ENCODE results near the gene SLC2A5. TPM values are rescaled to one million over a fixed set of nuclear protein-coding genes. Genes with fewer than 3 reads are reported as not detected.

The SLC2A5 gene
- polyA plus RNA-seq, 5 donors = 0.35 to 1.2 (median 0.89) TPM

Other genes starting within 250 kb of the SLC2A5 start
- gene ENO1, start 190.9 kb downstream of the SLC2A5 start, polyA plus RNA-seq (ENCODE audit: insufficient read depth in 1 of 5, insufficient read length in 5 of 5, low replicate concordance in 1 of 5) = 100 to 1,000 TPM; 635 to 805 (median 753) TPM
- gene CA6, start 123.8 kb downstream of the SLC2A5 start, polyA plus RNA-seq (ENCODE audit: insufficient read depth in 1 of 5, insufficient read length in 5 of 5, low replicate concordance in 1 of 5) = under 1 TPM in 3 of 5 donors, not detected in 2; 0.10 to 0.15 (median 0.10) TPM
- gene SLC2A7, start 43.2 kb downstream of the SLC2A5 start, polyA plus RNA-seq (ENCODE audit: insufficient read depth in 1 of 5, insufficient read length in 5 of 5, low replicate concordance in 1 of 5) = under 1 TPM in 1 of 5 donors, not detected in 4; 0.13 TPM
- gene GPR157, start 59.5 kb upstream of the SLC2A5 start, polyA plus RNA-seq (ENCODE audit: insufficient read depth in 1 of 5, insufficient read length in 5 of 5, low replicate concordance in 1 of 5) = 10 to 100 TPM; 13.9 to 34.1 (median 20.2) TPM
- gene H6PD, start 165.1 kb upstream of the SLC2A5 start, polyA plus RNA-seq (ENCODE audit: insufficient read depth in 1 of 5, insufficient read length in 5 of 5, low replicate concordance in 1 of 5) = 10 to 100 TPM; 40.9 to 57.8 (median 48.4) TPM
- gene SPSB1, start 223.3 kb upstream of the SLC2A5 start, polyA plus RNA-seq (ENCODE audit: insufficient read depth in 1 of 5, insufficient read length in 5 of 5, low replicate concordance in 1 of 5) = 1 to 10 TPM; 6.3 to 8.8 (median 7.9) TPM

Data from right lung (tissue), 5 donors.